ENCODE measurements around the gene TSHZ2. TPM values are rescaled to one million over a fixed set of nuclear protein-coding genes. Genes with fewer than 3 reads are reported as not detected.
A peak's percentile ranks its signal among the peaks of the same experiment; 100 is the strongest.

TSHZ2 gene
- total RNA-seq, 1 experiment from 2014 or later = 0.07 TPM

GRCh38 chr20:53265304-53265875, 293.2 kb downstream of the TSHZ2 start:
- no peak overlapping the region for H4K5ac ChIP-seq (ENCODE audit: insufficient read length, low read depth, low read length)
- no peak overlapping the region for H3K56ac ChIP-seq (ENCODE audit: insufficient read length, low read depth, low read length)
- H3K4me1 ChIP-seq (ENCODE audit: insufficient read depth, low read length) = peaks cover 2% of the 10 kb centered on the region; the same call in 1 of the 2 replicates
- WGBS (ENCODE audit: extremely low coverage, insufficient read length, low lambda C conversion rate) = no CpG with 5 or more reads among the region's 8 CpGs
- H3K9me3 ChIP-seq (ENCODE audit: control insufficient read depth, low read depth, low read length) = no peaks in the 10 kb centered on the region
- no peak overlapping the region for H2AK5ac ChIP-seq (ENCODE audit: insufficient read length, low read length)
- H4K8ac ChIP-seq (replicated peaks; ENCODE audit: insufficient read length, low read depth, low read length) = no peak overlapping the region
- no peaks in the 10 kb centered on the region for H3K79me2 ChIP-seq (ENCODE audit: insufficient read depth, low read length)
- no peak overlapping the region for H4K91ac ChIP-seq (ENCODE audit: insufficient read length, low read depth, low read length)
- no peak overlapping the region for H3K4me2 ChIP-seq (ENCODE audit: insufficient read depth, insufficient read length, low read length)
- H3K79me1 ChIP-seq (ENCODE audit: insufficient read depth, low read depth, low read length, poor library complexity, severe bottlenecking) = no peaks in the 10 kb centered on the region
- no peaks in the 10 kb centered on the region for H3K27me3 ChIP-seq (ENCODE audit: insufficient read depth, low read length)
- H3K9ac ChIP-seq (ENCODE audit: extremely low read depth, insufficient read length, low read length) = no peak overlapping the region
- H4K20me1 ChIP-seq (ENCODE audit: control insufficient read depth, insufficient read depth, insufficient read length) = no peaks in the 10 kb centered on the region
- H3K23me2 ChIP-seq (ENCODE audit: insufficient read length, low read depth, low read length, poor library complexity, severe bottlenecking) = no peaks in the 10 kb centered on the region
- H3K27me3 Mint-ChIP-seq (ENCODE audit: low read depth) = peaks cover 1% of the 10 kb centered on the region; the same call in 1 of the 2 replicates
- no peak overlapping the region for H3K14ac ChIP-seq (ENCODE audit: insufficient read depth, low read length)
- no peak overlapping the region for H3K23ac ChIP-seq (ENCODE audit: insufficient read length, low read depth, low read length)
- no peak overlapping the region for H3K4ac ChIP-seq (ENCODE audit: low read depth, low read length)
- H3T11ph ChIP-seq (ENCODE audit: low read length) = no peak overlapping the region
- H3K4me1 Mint-ChIP-seq = peaks cover 22 to 25% of the 10 kb centered on the region in 2 experiments
- DNase-seq = no peak
- H2BK5ac ChIP-seq (ENCODE audit: insufficient read length, low read length) = no peak overlapping the region
- H3K27ac ChIP-seq (ENCODE audit: insufficient read length, low read depth, low read length) = no peak overlapping the region
- no peaks in the 10 kb centered on the region for H3K9me3 Mint-ChIP-seq
- no peak overlapping the region for H3K4me3 Mint-ChIP-seq
- H2BK120ac ChIP-seq (ENCODE audit: low read depth, low read length, poor library complexity, severe bottlenecking) = no peak overlapping the region
- H3K27ac Mint-ChIP-seq = peak overlapping the region in 2 of 3 experiments; percentile 20 to 81; a peak in 2 of 7 replicates
- H2BK12ac ChIP-seq (ENCODE audit: insufficient read length, low read depth, low read length) = no peak overlapping the region
- H3K36me3 Mint-ChIP-seq (ENCODE audit: insufficient read depth in 1 of 3, low read depth in 3 of 3) = no peaks in the 10 kb centered on the region
- H2AFZ ChIP-seq (ENCODE audit: low read length) = no peak overlapping the region
- H2BK20ac ChIP-seq (ENCODE audit: low read depth, low read length, poor library complexity, severe bottlenecking) = no peak overlapping the region
- no peak for TF ChIP-seq CTCF (conservative IDR thresholded peaks at IDR 0.05)
- H3K18ac ChIP-seq (ENCODE audit: insufficient read length, low read depth, low read length) = no peak overlapping the region
- no peak overlapping the region for H2BK15ac ChIP-seq (ENCODE audit: low read depth, low read length)

All from H9 (cell line).